ENCODE measurements around the gene SPAG5. TPM values are rescaled to one million over a fixed set of nuclear protein-coding genes. Genes with fewer than 3 reads are reported as not detected.

The SPAG5 gene
- total RNA-seq, 1 experiment from 2014 or later: 73.0 TPM

- in situ Hi-C loops (cut with HindIII; ENCODE audit: low pct_unique_long_range_greater_than_20kb, low sequenced_read_pairs): no loop called here
- no peak for DNase-seq (ENCODE audit: low read depth)
Observed at GRCh38 chr17:28549236-28550132, 49.3 kb downstream of the SPAG5 start.

DNA sequence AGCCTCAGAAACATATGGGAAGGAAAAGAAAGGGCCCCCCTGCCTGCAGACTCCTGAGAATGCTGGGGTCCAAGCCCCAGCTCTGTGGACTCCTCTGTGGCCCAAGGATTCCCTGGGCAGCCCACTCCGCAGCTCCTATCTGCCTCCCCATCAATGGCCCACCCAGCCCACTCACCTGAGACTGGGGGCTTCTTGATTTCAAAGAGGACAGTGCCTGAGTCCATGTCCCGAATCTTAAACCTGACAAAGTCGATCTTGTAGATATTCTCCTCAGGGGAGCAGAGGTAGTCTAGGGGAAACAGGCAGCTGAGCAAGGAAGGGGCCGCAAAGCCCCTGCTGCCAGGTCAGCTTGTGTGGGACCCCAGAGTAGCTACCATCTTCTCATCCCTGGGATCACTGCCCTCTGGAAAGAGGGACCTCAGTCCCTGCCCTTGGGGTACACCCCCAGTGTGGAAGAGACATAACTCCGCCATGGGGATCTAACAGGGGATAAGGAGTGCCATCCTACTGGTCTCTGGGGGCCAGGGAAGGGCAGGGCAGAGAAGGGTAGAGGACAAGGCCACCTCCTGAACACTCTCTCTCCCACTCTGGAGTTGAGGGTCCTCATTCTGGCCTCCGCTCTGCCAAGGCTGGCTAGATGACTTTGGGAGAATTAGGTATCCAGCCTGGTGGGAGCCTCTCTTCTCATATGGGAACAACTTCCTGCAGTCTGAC lies 50.3 kb downstream of the SPAG5 start:
- in situ Hi-C loops (cut with HindIII; ENCODE audit: low pct_unique_long_range_greater_than_20kb, low sequenced_read_pairs): no loop called here
- DNase-seq (ENCODE audit: low read depth): no peak

GRCh38 chr17:28547623-28548416 lies 51.0 kb downstream of the SPAG5 start:
- in situ Hi-C loops (cut with HindIII; ENCODE audit: low pct_unique_long_range_greater_than_20kb, low sequenced_read_pairs): no loop called here
- DNase-seq (ENCODE audit: low read depth): peak; percentile 59

DNA sequence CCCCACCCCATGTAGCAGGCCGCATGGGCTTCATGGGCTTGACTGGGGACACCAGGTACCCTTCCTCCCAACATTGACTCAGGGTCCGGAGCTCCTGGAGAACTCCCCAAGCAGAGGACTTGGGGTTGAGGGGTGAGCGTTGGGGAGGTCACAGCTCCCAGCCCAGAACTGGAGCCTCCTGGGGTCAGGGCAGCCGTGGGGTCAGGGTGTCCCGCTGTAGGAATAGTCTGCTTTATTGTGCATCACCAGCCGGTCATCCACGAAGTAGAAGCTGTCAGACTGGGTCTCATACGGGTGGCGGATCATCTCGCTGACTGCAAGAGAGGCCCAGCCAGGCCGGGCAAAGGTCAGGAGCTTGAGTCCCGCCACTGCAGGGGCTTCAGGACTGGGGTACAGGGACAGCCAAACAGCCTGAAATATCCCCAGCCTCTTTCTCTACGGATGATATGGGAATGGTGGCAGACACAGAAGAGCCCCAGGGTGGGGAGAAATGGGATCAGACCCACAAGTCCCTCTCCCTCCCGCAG lies 51.7 kb downstream of the SPAG5 start:
- in situ Hi-C loops (cut with HindIII; ENCODE audit: low pct_unique_long_range_greater_than_20kb, low sequenced_read_pairs): no loop called here

DNA sequence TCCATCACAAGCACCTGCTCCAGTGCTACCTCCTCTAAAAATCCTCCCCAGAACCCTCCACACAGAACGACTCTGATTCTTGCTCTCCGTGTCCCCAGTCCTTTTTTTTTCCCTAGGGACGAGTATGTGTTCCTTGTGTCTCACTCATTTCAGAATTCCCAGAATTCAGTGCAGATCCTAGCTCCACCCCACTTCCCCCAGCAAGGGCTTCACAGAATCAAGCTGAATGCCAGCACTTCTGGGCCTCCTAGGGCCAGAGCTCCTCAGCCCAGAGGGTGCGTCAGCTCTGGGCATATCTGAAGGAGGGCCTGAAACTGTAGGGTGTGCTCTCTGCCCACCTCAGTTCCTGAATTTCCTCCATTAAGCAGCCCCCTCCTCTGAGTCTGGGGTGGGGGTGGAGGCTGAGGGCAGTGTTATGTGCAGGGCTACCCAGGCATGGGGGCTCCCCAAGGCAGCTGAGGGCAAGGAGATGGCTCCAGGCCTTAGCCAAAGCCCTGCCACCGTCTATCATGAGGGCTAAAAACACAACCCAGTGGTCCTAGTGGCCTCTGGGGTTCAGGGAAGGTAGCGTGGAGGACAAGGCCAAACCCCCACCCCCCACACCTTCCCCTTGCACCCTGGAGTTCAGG lies 52.9 kb downstream of the SPAG5 start:
- in situ Hi-C loops (cut with HindIII; ENCODE audit: low pct_unique_long_range_greater_than_20kb, low sequenced_read_pairs): no loop called here

More for the DNA sequence above, 51.7 kb downstream of the SPAG5 start:
- DNase-seq (ENCODE audit: low read depth): no peak

GRCh38 chr17:28545141-28545503 lies 53.7 kb downstream of the SPAG5 start:
- no peak for DNase-seq (ENCODE audit: low read depth)
- in situ Hi-C loops (cut with HindIII; ENCODE audit: low pct_unique_long_range_greater_than_20kb, low sequenced_read_pairs): no loop called here

More for the DNA sequence above, 52.9 kb downstream of the SPAG5 start:
- DNase-seq (ENCODE audit: low read depth): no peak

DNA sequence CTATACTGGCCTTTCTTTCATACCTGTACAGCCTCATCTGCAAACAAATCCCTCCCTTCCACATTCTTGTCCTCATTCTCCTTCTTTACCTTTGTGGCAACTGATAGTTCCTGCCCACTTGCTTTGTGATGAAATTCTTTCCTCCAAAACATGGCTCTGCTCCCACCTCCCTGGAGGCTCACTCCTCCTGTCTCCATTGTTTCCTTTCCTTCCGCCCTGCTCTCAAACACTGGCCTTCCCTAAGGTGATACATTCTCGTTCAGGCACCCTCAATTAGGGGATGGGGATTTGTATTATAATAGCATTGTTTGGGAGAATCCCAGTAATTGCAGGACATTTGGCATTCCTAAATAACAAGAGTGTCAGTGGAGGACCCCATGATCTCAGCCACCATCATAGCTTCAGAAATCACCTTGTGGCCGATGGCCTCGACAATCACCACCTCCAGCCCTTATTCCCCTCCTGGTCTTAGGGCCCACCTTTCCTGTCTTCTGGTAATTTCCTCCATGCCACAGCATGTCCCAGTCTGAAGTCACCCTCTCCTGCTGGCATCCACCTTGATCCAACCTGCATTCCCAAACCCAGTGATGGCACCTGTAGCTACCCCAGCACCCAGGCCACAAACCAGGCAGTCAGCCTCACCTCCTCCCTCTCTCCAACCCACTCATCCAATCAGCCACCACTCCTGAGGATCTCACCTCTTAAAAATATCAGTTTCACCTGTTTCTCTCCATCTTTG lies 54.3 kb downstream of the SPAG5 start:
- no peak for DNase-seq (ENCODE audit: low read depth)
- in situ Hi-C loops (cut with HindIII; ENCODE audit: low pct_unique_long_range_greater_than_20kb, low sequenced_read_pairs): no loop called here

DNA sequence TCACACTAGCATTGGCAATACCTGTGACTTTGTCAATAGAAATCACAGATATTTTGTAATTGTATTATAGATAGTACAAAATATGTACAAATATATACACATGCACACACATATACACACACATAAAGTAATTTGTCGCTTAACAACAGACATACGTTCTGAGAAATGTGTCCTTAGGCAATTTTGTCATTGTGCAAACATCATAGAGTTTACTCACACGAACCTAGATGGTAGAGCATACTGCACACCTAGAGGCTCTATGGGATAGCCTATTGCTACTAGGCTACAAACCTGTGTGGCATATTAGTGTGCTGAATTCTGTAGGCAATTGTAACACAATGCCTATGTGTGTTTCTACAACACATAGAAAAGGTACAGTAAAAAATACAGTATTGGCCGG lies 57.4 kb downstream of the SPAG5 start:
- in situ Hi-C loops (cut with HindIII; ENCODE audit: low pct_unique_long_range_greater_than_20kb, low sequenced_read_pairs): no loop called here
- no peak for DNase-seq (ENCODE audit: low read depth)

- no peak for DNase-seq (ENCODE audit: low read depth)
- in situ Hi-C loops (cut with HindIII; ENCODE audit: low pct_unique_long_range_greater_than_20kb, low sequenced_read_pairs): no loop called here
Observed at GRCh38 chr17:28540231-28540630, 58.6 kb downstream of the SPAG5 start.

- in situ Hi-C loops (cut with HindIII; ENCODE audit: low pct_unique_long_range_greater_than_20kb, low sequenced_read_pairs): no loop called here
- DNase-seq (ENCODE audit: low read depth): no peak
Observed at GRCh38 chr17:28538296-28538895, 60.4 kb downstream of the SPAG5 start.

GRCh38 chr17:28537219-28537610 lies 61.6 kb downstream of the SPAG5 start:
- no peak for DNase-seq (ENCODE audit: low read depth)
- in situ Hi-C loops (cut with HindIII; ENCODE audit: low pct_unique_long_range_greater_than_20kb, low sequenced_read_pairs): no loop called here

- DNase-seq (ENCODE audit: low read depth): no peak
- in situ Hi-C loops (cut with HindIII; ENCODE audit: low pct_unique_long_range_greater_than_20kb, low sequenced_read_pairs): no loop called here
Observed at GRCh38 chr17:28536532-28537218, 62.1 kb downstream of the SPAG5 start.

GRCh38 chr17:28534740-28535375 lies 64.0 kb downstream of the SPAG5 start:
- DNase-seq (ENCODE audit: low read depth): no peak
- in situ Hi-C loops (cut with HindIII; ENCODE audit: low pct_unique_long_range_greater_than_20kb, low sequenced_read_pairs): no loop called here

DNA sequence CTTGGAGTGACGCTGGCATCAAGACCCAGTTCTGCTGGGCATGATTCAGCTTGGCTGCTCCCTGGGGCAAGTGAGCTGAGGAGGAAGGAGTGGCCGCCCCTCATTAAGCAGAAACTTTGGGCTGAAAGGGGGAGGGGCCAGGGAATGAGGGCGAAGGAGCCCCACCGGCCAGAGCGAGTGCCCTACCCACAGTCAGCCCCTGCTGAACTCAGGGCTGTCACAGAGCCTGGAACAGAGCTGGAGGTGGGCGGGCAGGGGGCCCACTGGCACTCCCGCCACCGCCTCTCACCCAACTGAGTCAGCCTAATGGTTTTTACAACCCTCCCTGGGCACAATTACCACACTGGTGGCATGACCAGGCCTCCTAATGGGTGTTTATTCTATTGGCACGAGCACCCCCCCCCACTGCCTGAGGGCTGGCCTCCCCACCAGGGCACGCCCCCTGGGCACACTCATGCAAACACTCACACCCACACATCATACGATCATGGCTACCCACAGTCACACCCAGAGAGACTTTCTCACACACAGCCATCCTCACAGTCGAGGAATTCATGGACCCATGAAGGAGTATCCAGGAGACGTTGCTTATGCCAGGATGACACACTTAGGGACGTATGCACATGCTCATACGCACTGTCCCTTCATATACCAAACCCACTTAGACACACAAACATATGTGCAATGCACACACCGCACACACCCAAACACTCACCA lies 65.6 kb downstream of the SPAG5 start:
- in situ Hi-C loops (cut with HindIII; ENCODE audit: low pct_unique_long_range_greater_than_20kb, low sequenced_read_pairs): no loop called here
- peak; percentile 61 for DNase-seq (ENCODE audit: low read depth)

- DNase-seq (ENCODE audit: low read depth): no peak
- in situ Hi-C loops (cut with HindIII; ENCODE audit: low pct_unique_long_range_greater_than_20kb, low sequenced_read_pairs): no loop called here
Observed at GRCh38 chr17:28532050-28532960, 66.5 kb downstream of the SPAG5 start.
